Uterus (tissue), 2 donors: ENCODE results near the gene GSTO2.

ENCODE experiments used
- CTCF ChIP-seq, 4 experiments: fragments of 200-600 bp in 2 of 4; fragments of 450-650 bp in 2 of 4; sonication (generic) in 2 of 4; IDR thresholded peaks; one replicate each; pipeline ENCODE4 v1.5.1; 2016 to 2019; ENCODE audit warnings: antibody characterized with exemption in 4 of 4, mild to moderate bottlenecking in 2 of 4, moderate library complexity in 1 of 4
- POLR2A ChIP-seq, 2 donors: fragments of 450-650 bp; IDR thresholded peaks; one replicate each; pipeline ENCODE4 v1.6.1; 2016; ENCODE audit warnings: antibody characterized with exemption in 2 of 2, mild to moderate bottlenecking in 1 of 2, moderate library complexity in 1 of 2

- TF ChIP-seq CTCF (IDR thresholded peaks at IDR 0.05) (no peak), POLR2A (IDR thresholded peaks at IDR 0.05) (peak in 1 of 2 donors; percentile 17)
Observed at GRCh38 chr10:104327745-104328645, 59.0 kb downstream of the GSTO2 start.
